NCI-H460 (cell line): Measurements from ENCODE around the gene IFIH1. TPM values are rescaled to one million over a fixed set of nuclear protein-coding genes. Genes with fewer than 3 reads are reported as not detected.

Experiments
- DNase-seq: peaks from one replicate; pipeline ENCODE4 v3.0.0-alpha.2; 2016; ENCODE audit warnings: low read depth; ENCODE audit errors: extremely low read depth
- polyA plus RNA-seq: library from polyadenylated mRNA; depleted of rRNA; stranded (reverse); fragments of >200 nt; gene quantifications from 2 replicates; pipeline ENCODE4 v1.2.3, GENCODE V29; 2014; cell fraction: nucleus; rRNA removed
- total RNA-seq: library from RNA; depleted of rRNA; stranded (reverse); fragments of >200 nt; shearing (Covaris generic); gene quantifications from 2 replicates; pipeline ENCODE4 v1.2.3, GENCODE V29; 2014; rRNA removed

Gene IFIH1
- total RNA-seq, result 5.1 and 6.6 TPM in 2 replicates
- 2.5 and 6.2 TPM in 2 replicates for polyA plus RNA-seq

GRCh38 chr2:162318328-162319180 is at the start of gene IFIH1:
Gene IFIH1 (minus strand): TSS chr2:162318684. CDS start chr2:162318307, 377 bp downstream.
- DNase-seq, result peak; percentile 85

GRCh38 chr2:162365392-162365791 is 46.9 kb upstream of the IFIH1 start:
- no peak for DNase-seq

GRCh38 chr2:162344617-162344950 is 26.1 kb upstream of the IFIH1 start:
- DNase-seq, result no peak

- DNase-seq, result peak; percentile 97
Observed at GRCh38 chr2:162343824-162344616, 25.5 kb upstream of the IFIH1 start, which contains the start of gene GCA. Gene GCA (plus strand): TSS chr2:162344132. CDS start chr2:162344249, 117 bp downstream.

- no peak for DNase-seq
Observed at GRCh38 chr2:162343492-162343823, 25.0 kb upstream of the IFIH1 start.

GRCh38 chr2:162342841-162343240 is 24.4 kb upstream of the IFIH1 start:
- DNase-seq, result no peak

- DNase-seq, result no peak
Observed at GRCh38 chr2:162342321-162342720, 23.8 kb upstream of the IFIH1 start.

GRCh38 chr2:162340822-162341221 is 22.3 kb upstream of the IFIH1 start:
- DNase-seq, result no peak

- no peak for DNase-seq
Observed at GRCh38 chr2:162337868-162338267, 19.4 kb upstream of the IFIH1 start.

GRCh38 chr2:162333968-162334367 is 15.5 kb upstream of the IFIH1 start:
- peak; percentile 43 for DNase-seq

- no peak for DNase-seq
Observed at GRCh38 chr2:162330881-162331280, 12.4 kb upstream of the IFIH1 start.

GRCh38 chr2:162328424-162329157 is 10.1 kb upstream of the IFIH1 start:
- DNase-seq, result no peak

GRCh38 chr2:162327806-162328205 is 9.3 kb upstream of the IFIH1 start:
- DNase-seq, result no peak

- no peak for DNase-seq
Observed at GRCh38 chr2:162327134-162327769, 8.8 kb upstream of the IFIH1 start.

- DNase-seq, result no peak
Observed at GRCh38 chr2:162324953-162325352, 6.5 kb upstream of the IFIH1 start.

- DNase-seq, result no peak
Observed at GRCh38 chr2:162320864-162321517, 2.5 kb upstream of the IFIH1 start.

GRCh38 chr2:162317861-162318327 is 590 bp downstream of the IFIH1 start:
- peak; percentile 9 for DNase-seq

GRCh38 chr2:162317058-162317742 is 1.3 kb downstream of the IFIH1 start:
- no peak for DNase-seq

- DNase-seq, result no peak
Observed at GRCh38 chr2:162316590-162316989, 1.9 kb downstream of the IFIH1 start.
